ENCODE results near the gene ALPK3. TPM values are rescaled to one million over a fixed set of nuclear protein-coding genes. Genes with fewer than 3 reads are reported as not detected.

The ALPK3 gene
- total RNA-seq, 1 experiment from 2014 or later = 2.0 TPM

DNA sequence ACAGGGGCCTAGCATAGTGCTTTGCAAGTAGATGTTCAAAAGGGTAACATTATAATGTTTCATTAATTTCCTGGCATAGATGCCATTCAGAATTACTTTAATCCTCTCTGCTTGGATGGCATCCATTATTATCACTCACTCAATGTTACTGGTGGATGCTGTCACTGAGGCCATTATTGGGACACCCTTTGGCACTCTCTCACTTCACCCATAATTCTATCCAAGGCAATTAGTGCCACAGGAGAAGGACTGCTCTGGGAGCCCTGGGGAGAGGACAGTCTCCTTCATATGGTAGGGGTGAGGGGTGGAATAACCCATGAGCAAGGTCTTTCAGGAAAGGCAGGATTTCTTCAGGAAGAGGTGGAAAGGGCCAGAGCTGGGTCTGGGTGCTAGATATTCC lies 38.6 kb downstream of the ALPK3 start:
- H3K27me3 ChIP-seq (ENCODE audit: insufficient read depth, low read length) = no peaks in the 10 kb centered on the region

More for the DNA sequence above, 38.6 kb downstream of the ALPK3 start:
- H3K27ac ChIP-seq (ENCODE audit: low read depth, low read length) = no peak overlapping the region
- H3K9me3 ChIP-seq (ENCODE audit: control insufficient read depth in 1 of 2, insufficient read depth in 1 of 2, low read depth in 1 of 2, low read length in 2 of 2) = no peaks in the 10 kb centered on the region
- no peak overlapping the region for H2AFZ ChIP-seq (ENCODE audit: low read depth, low read length, poor library complexity, severe bottlenecking)
- peaks cover 31 to 39% of the 10 kb centered on the region in 2 experiments for H3K4me1 ChIP-seq (ENCODE audit: control insufficient read depth in 1 of 2, insufficient read depth in 2 of 2, low read length in 2 of 2)
- CTCF ChIA-PET = no interaction called here
- RAD21 ChIA-PET (ENCODE audit: low non-redundant PET in 1 of 2, low total read pairs in 2 of 2, uncharacterized antibody in 2 of 2, unreplicated experiment in 2 of 2) = no interaction called here
- H3K4me3 ChIP-seq (replicated peaks in 1 of 2; ENCODE audit: low read depth in 1 of 2, low read length in 2 of 2) = no peak overlapping the region
- H3K79me2 ChIP-seq (ENCODE audit: insufficient read depth, low read length) = no peaks in the 10 kb centered on the region
- H3K9ac ChIP-seq (ENCODE audit: low read length) = no peak overlapping the region
- H4K20me1 ChIP-seq (ENCODE audit: insufficient read depth) = no peaks in the 10 kb centered on the region
- intact Hi-C loops (cut with micrococcal nuclease) = no loop called here
- TF ChIP-seq CBX3 (IDR thresholded peaks at IDR 0.05; ENCODE audit: low read depth) (no peak), EZH2 (IDR thresholded peaks at IDR 0.05) (no peak), FOSL1 (IDR thresholded peaks at IDR 0.05; ENCODE audit: low read depth) (no peak), CEBPB (IDR thresholded peaks at IDR 0.05; ENCODE audit: low read depth) (no peak), ZNF274 (IDR thresholded peaks at IDR 0.05; ENCODE audit: low read depth, low read length) (no peak), JUND (IDR thresholded peaks at IDR 0.05) (no peak), SRF (IDR thresholded peaks at IDR 0.05; ENCODE audit: low read depth) (no peak), RAD21 (IDR thresholded peaks at IDR 0.05; ENCODE audit: low read depth) (no peak), POLR2AphosphoS5 (IDR thresholded peaks at IDR 0.05; ENCODE audit: low read depth, low read length) (no peak)
- TF ChIP-seq, protein P1, sequence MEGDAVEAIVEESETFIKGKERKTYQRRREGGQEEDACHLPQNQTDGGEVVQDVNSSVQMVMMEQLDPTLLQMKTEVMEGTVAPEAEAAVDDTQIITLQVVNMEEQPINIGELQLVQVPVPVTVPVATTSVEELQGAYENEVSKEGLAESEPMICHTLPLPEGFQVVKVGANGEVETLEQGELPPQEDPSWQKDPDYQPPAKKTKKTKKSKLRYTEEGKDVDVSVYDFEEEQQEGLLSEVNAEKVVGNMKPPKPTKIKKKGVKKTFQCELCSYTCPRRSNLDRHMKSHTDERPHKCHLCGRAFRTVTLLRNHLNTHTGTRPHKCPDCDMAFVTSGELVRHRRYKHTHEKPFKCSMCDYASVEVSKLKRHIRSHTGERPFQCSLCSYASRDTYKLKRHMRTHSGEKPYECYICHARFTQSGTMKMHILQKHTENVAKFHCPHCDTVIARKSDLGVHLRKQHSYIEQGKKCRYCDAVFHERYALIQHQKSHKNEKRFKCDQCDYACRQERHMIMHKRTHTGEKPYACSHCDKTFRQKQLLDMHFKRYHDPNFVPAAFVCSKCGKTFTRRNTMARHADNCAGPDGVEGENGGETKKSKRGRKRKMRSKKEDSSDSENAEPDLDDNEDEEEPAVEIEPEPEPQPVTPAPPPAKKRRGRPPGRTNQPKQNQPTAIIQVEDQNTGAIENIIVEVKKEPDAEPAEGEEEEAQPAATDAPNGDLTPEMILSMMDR (IDR thresholded peaks at IDR 0.05 in 2 of 3, conservative IDR thresholded peaks at IDR 0.05 in 1 of 3; ENCODE audit: borderline replicate concordance in 1 of 3, insufficient read depth in 1 of 3, low read depth in 2 of 3, low read length in 2 of 3) = no peak
- TF ChIP-seq, protein P2, sequence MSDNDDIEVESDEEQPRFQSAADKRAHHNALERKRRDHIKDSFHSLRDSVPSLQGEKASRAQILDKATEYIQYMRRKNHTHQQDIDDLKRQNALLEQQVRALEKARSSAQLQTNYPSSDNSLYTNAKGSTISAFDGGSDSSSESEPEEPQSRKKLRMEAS (IDR thresholded peaks at IDR 0.05) = no peak
- TF ChIP-seq, protein P3, sequence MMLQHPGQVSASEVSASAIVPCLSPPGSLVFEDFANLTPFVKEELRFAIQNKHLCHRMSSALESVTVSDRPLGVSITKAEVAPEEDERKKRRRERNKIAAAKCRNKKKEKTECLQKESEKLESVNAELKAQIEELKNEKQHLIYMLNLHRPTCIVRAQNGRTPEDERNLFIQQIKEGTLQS (IDR thresholded peaks at IDR 0.05) = no peak
- POLR2A ChIA-PET = no interaction called here
- no peak for DNase-seq (ENCODE audit: low read depth, low spot score)
- no peaks in the 10 kb centered on the region for H3K9me2 ChIP-seq (ENCODE audit: insufficient read depth)
- BruUV-seq (replicated peaks) = no TSS peak
- H3K4me2 ChIP-seq (ENCODE audit: low read length) = no peak overlapping the region
- no peak for ATAC-seq
- H3K36me3 ChIP-seq (ENCODE audit: control insufficient read depth in 1 of 2, insufficient read depth in 2 of 2, low read length in 2 of 2) = no peaks in the 10 kb centered on the region
